Fibroblast of skin of scalp (primary cell): ENCODE data around the gene JPT2. TPM values are rescaled to one million over a fixed set of nuclear protein-coding genes. Genes with fewer than 3 reads are reported as not detected.

Experiments used
- DNase-seq: peaks from one replicate; pipeline ENCODE4 v3.0.0-alpha.2; 2013
- polyA plus RNA-seq, 2 experiments: library from polyadenylated mRNA; unstranded; fragments of 120-200 nt; gene quantifications; one replicate each; pipeline ENCODE4 v1.2.1, GENCODE V29; 2013; ENCODE audit not compliant: insufficient read length in 2 of 2

The JPT2 gene
- polyA plus RNA-seq (2013, experiment 1 of 2; ENCODE audit: insufficient read length) = 66.5 TPM
- polyA plus RNA-seq (2013, experiment 2 of 2; ENCODE audit: insufficient read length) = 58.7 TPM

- DNase-seq = peak; percentile 95
Observed at GRCh38 chr16:1677942-1678499, at the start of gene JPT2. Gene JPT2 (plus strand): TSS chr16:1678279. CDS start chr16:1678313, 34 bp downstream.

DNA sequence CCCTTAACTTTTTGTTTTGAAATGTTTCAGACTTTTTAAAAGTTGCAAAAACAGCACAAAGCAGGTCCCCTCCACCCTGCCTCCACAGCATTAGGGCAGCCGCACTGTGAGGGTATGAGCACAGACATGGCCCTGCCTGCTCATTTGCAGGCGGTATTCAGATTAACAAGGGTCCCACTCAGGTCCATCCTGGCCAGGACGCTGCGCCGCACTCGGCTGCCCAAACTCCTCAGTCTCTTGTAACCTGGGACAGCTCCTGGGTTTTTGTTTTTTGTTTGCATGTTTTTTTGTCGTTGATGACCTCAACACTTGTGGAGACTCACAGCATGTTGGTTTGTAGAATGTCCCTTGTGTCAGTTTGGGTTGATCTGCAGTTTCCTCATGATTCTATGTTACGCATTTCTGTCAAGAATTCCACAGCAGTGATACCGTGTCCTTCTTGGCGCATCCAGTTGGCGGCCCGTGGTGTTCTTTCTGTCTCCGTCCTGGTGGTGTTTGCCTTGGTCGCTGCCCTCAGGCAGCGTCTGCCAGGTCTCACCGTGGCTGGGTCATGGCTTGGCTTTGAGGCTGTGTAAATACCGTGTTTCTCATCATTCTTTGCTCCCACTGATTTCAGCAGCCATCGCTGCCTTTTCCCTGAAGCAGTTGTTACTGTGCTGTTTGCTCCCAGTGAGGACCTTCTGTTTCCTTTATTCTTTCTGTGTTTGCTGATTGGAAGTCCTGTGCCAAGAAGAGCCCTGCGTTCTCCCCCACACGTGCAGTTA is 47.4 kb upstream of the JPT2 start:
- DNase-seq = no peak

DNA sequence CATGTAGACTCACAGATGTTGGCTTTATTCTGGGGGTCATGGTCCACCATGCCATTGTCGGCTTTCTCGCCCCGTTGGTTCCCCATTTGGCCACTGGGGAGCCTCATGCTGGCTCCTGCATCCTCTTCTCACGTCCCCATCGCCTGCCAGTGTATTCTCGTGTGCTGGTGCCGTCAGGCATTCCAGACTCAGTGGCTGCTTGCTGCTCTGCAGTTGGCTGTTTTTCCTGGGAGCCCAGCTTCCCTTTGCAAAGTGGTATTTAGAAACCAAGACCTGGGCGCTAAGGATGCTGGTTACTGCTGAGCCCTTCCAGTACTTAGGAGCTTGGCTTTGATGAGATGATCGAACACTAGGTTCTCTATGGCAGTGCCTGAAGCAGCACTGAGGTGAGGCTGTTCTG is 46.8 kb upstream of the JPT2 start:
- DNase-seq = no peak

DNA sequence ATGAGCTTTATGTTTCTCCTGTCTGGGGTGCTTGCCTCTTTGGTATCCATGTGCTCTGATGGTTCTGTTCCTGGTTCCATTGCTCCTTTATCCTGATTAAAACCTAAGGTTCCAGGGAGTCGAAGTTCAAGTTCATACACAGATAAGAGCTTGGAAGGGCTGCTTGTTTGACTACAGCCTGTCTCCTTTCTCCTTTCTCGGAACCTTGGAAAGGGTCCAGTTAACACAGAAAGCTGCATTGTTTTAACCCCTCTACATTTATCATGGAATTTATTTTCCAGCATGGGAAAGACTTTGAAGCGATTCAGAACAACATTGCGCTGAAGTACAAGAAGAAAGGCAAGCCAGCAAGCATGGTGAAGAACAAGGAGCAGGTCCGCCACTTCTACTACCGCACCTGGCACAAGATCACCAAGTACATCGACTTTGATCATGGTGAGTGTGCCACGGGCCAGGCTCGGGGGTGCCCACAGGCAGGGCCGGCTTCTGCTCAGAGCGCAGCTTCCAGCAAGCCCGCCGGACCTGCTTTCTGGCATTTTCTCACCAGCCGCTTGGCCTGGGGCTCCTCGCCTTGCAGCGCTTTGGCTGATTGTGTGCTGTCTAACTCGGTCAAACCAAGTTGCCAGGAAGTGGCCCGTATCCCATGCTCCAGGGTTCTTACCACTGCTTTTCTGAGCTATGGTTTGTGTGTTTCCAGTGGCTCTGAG is 46.0 kb upstream of the JPT2 start:
- no peak for DNase-seq

DNA sequence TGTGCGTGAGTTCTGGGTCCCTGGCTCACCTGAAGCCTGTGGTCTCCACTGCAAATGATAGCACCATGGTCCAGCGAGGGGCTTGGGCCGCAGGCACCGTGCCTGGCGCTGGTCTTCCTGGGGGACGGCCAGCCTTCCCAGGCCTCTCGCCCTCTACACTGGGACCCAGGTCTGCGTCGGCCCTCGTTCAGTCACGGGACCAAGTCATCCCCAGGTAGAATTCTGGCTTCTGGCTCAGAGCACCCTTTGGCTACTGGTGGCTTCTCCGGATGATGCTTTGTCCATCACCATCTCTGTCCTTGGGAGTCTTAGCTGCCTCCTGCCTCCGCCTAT is 45.5 kb upstream of the JPT2 start:
- DNase-seq = no peak

DNA sequence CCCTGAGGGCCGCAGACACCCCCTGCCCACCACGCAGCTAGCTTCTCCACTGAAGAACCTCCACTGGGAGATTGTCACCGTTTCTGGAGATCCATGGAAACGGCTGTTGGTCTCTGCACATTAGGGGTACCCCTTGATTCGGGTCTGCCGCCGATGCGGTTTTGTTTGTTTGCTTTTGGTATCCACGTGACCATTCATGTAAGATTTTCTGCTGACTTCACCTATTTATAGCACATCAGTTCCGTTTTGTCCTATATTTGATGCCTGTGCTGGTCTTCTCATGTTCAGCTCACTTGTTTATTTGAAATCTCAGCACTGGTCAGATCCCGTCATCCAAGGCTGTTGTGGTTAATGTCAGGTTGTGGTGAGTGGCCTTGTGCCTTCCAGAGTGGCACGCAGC is 44.8 kb upstream of the JPT2 start:
- no peak for DNase-seq

DNA sequence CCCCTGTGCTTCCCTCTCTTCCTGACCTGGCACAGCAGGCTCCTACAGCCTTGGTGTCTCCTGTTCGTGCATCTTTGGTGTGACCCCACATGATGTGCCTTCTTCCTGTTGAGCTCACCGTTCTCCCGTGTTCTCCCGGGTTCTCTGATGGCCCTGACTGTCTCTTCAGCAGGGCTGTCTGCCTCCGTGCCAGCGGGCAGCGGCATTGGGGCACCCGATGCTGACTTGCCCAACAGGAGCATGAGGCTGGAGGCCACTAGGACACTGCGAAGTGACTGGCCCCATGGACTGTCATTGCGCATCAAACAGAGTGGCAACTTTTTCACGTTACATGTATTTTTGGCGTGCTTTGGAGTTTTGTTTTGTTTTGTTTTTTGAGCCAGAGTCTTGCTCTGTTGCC is 43.5 kb upstream of the JPT2 start:
- DNase-seq = no peak

- no peak for DNase-seq
Observed at GRCh38 chr16:1635070-1635469, 43.0 kb upstream of the JPT2 start.

GRCh38 chr16:1637526-1637925 is 40.6 kb upstream of the JPT2 start:
- DNase-seq = no peak

DNA sequence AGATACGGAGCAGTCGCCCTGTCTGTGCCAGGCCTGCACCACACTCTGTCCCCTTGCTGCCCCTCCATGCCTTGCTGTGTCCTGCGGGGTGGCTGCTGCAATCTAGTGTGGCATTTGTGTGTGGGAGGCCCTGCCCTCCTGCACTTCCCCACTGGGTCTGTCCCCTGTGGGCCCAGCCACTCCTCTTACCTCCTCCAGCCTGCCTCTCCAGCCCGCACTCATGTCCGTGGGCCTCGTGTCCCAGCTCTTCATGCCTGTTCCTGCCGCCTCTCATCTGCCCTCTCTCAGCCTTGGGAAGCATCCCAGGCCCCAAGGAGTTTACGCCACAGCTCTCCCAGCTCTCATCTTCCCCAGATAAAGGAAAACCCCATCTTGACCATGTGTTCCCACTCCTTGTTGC is 39.3 kb upstream of the JPT2 start:
- DNase-seq = no peak

GRCh38 chr16:1639282-1639681 is 38.8 kb upstream of the JPT2 start:
- DNase-seq = no peak

DNA sequence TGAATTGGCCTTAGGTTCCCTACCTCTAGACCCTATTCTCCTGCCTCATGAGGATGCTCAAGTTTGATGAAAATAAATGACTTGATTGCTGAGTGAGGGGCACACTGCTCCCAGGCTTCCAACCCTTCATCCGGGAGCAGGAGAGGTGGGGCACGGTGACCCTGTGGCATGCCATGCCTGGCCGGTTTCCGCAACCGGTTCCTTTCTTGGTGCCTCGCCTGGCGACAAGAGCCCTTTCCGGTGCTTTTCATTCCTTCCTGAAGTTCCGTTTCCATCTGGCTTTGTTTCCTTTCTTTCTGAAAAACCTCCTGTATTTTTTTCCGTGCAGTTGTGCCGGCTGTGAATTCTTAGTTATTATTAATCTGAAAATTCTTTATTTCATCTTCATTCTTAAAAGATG is 38.2 kb upstream of the JPT2 start:
- no peak for DNase-seq

GRCh38 chr16:1640261-1640941 is 37.7 kb upstream of the JPT2 start:
- DNase-seq = no peak

DNA sequence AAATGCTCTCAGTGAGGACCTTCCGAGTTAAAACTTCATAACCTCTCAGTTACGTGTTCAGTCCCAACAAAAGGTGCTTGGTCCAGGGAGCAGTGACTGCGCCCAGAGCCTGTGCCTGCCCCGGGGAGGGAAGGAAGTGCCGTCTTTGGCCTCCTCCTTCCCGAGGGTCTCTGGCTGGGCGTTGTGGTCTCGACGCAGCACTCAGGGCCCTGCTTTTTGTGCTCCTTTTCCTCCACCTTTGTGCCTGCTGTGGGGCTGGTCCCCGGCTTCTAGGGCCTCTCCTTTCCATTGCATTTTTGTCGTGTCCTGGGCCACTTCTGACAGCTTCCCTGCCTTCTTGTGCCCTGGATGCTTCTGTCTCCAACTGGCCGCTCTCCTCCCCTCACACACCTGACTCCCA is 36.8 kb upstream of the JPT2 start:
- no peak for DNase-seq

GRCh38 chr16:1642148-1642547 is 35.9 kb upstream of the JPT2 start:
- no peak for DNase-seq

DNA sequence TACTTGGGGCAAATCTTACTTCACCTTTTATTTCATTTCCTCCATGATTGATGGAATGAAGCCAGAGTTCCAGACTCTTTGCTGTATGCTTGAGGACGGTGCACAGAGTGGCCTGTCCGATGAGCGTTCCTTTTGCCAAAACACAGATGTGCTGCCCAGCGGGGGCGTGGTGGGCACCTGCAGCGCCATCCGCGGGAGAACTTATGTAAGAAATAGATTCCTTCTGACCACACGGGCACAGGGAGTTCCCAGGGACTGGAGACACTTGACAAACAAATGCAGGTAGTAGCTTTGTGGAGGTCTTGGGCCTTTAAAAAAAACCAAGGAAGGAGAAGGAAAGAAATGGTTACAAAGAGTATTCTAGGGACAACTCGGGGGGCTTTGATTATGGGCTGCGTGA is 35.3 kb upstream of the JPT2 start:
- no peak for DNase-seq

DNA sequence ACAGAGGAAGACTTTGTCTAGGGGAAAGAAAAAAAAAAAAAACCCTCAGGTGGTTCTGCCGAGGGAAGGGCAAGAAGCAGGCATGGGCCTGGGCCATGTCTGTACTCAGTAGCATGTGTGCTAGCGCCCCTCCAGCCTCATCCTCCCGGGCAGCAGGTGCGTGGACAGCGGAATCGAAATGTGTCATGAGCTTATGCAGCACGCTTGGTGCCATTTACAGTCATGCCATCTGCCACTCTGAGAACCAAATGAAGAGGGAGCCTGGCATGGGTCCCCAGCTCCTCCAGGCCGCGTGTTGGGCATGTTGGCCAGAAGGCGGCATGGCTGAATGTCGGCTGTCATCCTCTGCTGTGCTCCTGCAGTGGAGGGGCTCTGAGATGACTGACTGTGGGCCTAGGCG is 34.6 kb upstream of the JPT2 start:
- DNase-seq = no peak

DNA sequence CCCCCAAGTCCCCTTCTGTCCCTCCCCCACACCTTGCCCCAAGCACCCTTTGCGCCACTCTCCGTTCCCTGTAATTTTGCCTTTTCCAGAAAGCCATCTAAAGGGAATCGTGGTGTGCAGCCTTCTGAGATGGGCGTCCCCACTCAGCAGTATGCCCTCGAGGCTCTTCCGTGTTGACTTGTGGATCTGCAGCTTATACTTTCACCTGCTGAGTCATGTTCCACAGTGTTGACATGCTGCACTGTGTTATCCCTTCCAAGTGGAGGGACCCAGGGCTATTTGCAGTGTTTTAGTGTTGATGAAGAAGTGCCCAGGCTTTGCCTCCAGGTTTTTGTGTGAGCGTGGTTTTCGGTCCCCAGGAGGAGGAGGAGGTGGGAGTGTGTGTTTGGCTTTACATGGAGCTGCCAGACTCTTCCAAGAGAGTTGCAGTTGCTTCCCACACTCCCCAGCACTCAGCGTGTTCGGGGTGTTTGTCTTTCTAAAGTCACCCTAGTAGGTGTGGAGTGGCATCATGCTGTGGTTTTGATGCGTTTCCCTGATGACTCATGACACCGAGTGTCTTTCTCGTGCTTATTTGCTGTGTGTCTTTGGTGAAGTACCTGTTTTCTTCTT is 32.1 kb upstream of the JPT2 start:
- DNase-seq = peak; percentile 4

DNA sequence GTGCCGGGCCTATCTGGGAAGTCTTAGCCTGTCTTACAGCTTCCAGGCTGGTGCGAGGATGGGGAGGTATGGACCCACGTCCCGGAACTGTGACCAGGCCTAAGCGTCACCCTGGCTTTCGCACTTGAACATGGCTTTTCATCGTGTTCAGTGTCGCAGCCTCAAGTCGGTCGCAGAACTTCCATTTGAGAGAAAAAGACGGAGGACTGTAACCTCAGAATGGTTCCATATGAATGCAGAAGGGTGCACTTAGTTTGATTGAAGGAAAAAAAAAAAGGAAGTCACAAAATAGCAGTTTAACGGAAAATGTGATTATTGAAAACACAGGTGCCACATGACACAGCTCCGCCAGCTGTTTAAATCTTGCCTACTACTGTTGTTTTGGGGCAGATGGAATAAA is 30.2 kb upstream of the JPT2 start:
- no peak for DNase-seq

DNA sequence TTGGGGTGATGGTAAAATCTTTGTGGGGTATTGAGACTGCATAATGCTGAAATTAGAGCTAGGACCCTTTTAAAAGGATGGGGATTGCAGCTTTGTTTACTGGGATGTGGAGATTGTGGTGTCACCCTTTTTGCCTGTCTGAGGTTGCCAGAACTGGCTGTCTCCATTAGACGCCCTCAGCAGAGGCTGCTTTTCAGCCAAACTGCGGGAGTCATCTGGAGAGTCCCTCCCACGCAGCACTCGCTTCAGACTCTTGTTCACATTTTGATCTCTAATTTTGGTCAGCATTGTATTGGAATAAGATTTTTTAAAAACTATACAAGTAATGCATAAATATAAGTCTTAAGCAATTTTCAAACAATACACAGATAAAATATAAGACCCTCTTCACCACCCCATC is 27.9 kb upstream of the JPT2 start:
- no peak for DNase-seq

DNA sequence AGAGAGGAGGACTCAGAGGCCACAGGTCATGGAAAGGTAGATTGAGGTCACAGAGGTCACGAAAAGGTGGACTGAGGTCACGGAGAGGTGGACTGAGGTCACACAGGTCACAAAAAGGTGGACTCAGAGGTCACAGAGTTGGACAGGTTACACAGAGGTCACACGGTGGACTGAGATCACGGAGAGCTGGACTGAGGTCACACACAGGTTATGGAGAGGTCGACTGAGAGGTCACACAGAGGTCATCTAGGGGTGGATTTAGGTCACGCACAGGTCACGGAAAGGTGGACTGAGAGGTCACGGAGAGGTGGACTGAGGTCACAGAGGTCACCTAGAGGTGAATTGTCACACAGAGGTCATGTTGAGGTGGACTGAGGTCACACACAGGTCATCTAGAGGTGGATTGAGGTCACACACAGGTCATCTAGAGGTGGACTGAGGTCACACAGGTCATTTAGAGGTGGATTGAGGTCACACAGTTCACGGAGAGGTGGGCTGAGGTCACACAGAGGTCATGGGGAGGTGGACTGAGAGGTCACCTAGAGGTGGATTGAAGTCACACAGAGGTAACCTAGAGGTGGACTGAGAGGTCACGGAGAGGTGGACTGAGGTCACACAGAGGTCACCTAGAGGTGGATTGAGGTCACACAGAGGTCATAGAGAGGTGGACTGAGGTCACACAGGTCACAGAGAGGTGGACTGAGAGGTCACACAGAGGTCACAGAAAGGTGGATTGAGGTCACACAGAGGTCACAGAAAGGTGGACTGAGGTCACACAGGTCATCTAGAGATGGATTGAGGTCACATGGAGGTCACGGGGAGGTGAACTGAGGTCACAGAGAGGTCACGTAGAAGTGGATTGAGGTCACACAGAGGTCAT is 26.7 kb upstream of the JPT2 start:
- DNase-seq = no peak

DNA sequence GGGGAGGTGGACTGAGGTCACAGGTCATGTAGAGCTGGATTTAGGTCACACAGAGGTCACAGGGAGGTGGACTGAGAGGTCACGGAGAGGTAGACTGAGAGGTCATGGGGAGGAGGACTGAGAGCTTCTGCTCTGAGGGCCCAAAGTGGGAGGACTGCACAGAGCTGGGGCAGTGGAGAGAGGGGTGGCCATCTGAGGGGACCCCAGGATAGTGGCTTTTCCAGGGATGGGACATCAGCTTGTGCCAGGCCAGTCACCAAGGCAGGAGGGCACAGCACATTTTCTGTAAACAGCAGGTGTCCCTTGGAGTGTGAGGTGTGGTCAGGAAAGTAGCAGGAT is 26.1 kb upstream of the JPT2 start:
- DNase-seq = no peak
